Endodermal cell (in vitro differentiated cells): ENCODE results near the gene FBXL3. TPM values are rescaled to one million over a fixed set of nuclear protein-coding genes. Genes with fewer than 3 reads are reported as not detected.

Experiments used
- DNase-seq: peaks from one replicate; pipeline ENCODE4 v3.0.0-alpha.2; 2017
- H3K27ac ChIP-seq: 2 replicates; pipeline ENCODE4 v1.5.1; 2013; ENCODE audit warnings: mild to moderate bottlenecking, low read depth, low read length, moderate library complexity
- H3K27me3 ChIP-seq: 2 replicates; pipeline ENCODE4 v1.6.1; 2013; ENCODE audit warnings: mild to moderate bottlenecking, low read length, moderate library complexity; ENCODE audit not compliant: insufficient read depth, control insufficient read depth, poor library complexity, severe bottlenecking
- H3K36me3 ChIP-seq: 2 replicates; pipeline ENCODE4 v1.7.0; 2013; ENCODE audit warnings: mild to moderate bottlenecking, low read length, moderate library complexity; ENCODE audit not compliant: control insufficient read depth, insufficient read depth
- H3K4me1 ChIP-seq: one replicate; pipeline ENCODE4 v1.7.0; 2013; ENCODE audit warnings: low read length; ENCODE audit not compliant: control insufficient read depth, insufficient read depth
- H3K4me3 ChIP-seq: 2 replicates; pipeline ENCODE4 v1.5.1; 2013; ENCODE audit warnings: mild to moderate bottlenecking, low read length, moderate library complexity
- H3K9ac ChIP-seq: 2 replicates; pipeline ENCODE4 v1.6.1; 2013; ENCODE audit warnings: mild to moderate bottlenecking, low read length, moderate library complexity; ENCODE audit not compliant: poor library complexity, severe bottlenecking; ENCODE audit errors: extremely low read depth
- H3K9me3 ChIP-seq: 2 replicates; pipeline ENCODE4 v1.6.1; 2013; ENCODE audit warnings: mild to moderate bottlenecking, low read length, moderate library complexity; ENCODE audit not compliant: control insufficient read depth
- H3K27ac Mint-ChIP-seq: 2 replicates; pipeline ENCODE4 v1.8.0; 2020; ENCODE audit warnings: mixed read lengths
- H3K27me3 Mint-ChIP-seq: 2 replicates; pipeline ENCODE4 v1.8.0; 2021; ENCODE audit warnings: mild to moderate bottlenecking, mixed read lengths; ENCODE audit not compliant: insufficient read depth
- H3K36me3 Mint-ChIP-seq: 2 replicates; pipeline ENCODE4 v1.8.0; 2020; ENCODE audit warnings: low read depth, mixed read lengths
- H3K4me1 Mint-ChIP-seq: 2 replicates; pipeline ENCODE4 v1.8.0; 2020; ENCODE audit warnings: mixed read lengths
- H3K4me3 Mint-ChIP-seq: 2 replicates; pipeline ENCODE4 v1.8.0; 2020; ENCODE audit warnings: mild to moderate bottlenecking, moderate library complexity, mixed read lengths
- H3K9me3 Mint-ChIP-seq: 2 replicates; pipeline ENCODE4 v1.8.0; 2020; ENCODE audit warnings: mild to moderate bottlenecking, mixed read lengths
- WGBS, 2 experiments: methylation state at CpG; one replicate each; pipeline versions ENCODE4 v1.1.5 to v1.1.7; 2013; ENCODE audit warnings: missing lambda C conversion rate in 2 of 2, mixed read lengths in 1 of 2; ENCODE audit not compliant: insufficient coverage in 1 of 2, insufficient read length in 1 of 2; 5-methylcytosine and 5-hydroxymethylcytosine counted together
- total RNA-seq, 2 donors: library from RNA; stranded (reverse); fragmentation: NEBNext Ultra II Directional in 1 of 2; extraction: Animal tissue kit (Norgen Biotek cat#: 25700) in 1 of 2; gene quantifications; 2 replicates in 1 of 2; 3 replicates in 1 of 2; pipeline ENCODE4 v1.2.1, GENCODE V29; 2021
- TF ChIP-seq, protein P1 (sequence below): fragments of 200-600 bp; sonication (generic); conservative IDR thresholded peaks from 2 replicates; pipeline ENCODE4 v1.5.0; 2021; ENCODE audit warnings: antibody characterized with exemption, mild to moderate bottlenecking

FBXL3 gene
- total RNA-seq, 2 donors from 2014 or later, result 12.7 to 14.3 TPM

DNA sequence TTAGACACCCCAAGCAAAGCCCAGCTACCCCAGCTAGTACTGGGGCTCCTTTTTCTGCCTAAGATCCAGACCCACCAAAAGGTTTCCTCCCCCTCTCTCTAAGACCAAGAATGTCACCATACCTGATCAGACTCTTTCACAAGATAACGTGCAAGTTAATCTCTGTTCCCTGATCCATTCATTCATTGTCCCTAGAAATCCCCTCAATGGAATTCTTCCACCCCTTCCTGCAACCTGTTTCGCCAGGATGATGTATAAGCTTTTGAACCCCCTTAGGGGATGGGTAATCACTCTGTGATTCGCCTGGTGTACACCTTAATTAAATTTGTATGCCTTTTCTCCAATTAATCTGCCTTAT lies 52.4 kb downstream of the FBXL3 start:
- Histone ChIP-seq H3K9me3 (no peaks in the 10 kb centered on the region), H3K27me3 (peaks cover 6% of the 10 kb centered on the region), H3K4me1 (peaks cover 10% of the 10 kb centered on the region), H3K9ac (no peak overlapping the region), H3K4me3 (no peak overlapping the region), H3K27ac (no peak overlapping the region), H3K36me3 (no peaks in the 10 kb centered on the region)
- Mint-ChIP-seq H3K36me3 (no peaks in the 10 kb centered on the region), H3K4me1 (peaks cover 22% of the 10 kb centered on the region), H3K27me3 (peaks cover 11% of the 10 kb centered on the region), H3K9me3 (no peaks in the 10 kb centered on the region), H3K27ac (no peak overlapping the region), H3K4me3 (no peak overlapping the region)
- no peak for DNase-seq
- WGBS, 2 experiments, result 84 to 89% methylated on average over 2 to 3 of the region's 3 CpGs
- TF ChIP-seq, protein P1, sequence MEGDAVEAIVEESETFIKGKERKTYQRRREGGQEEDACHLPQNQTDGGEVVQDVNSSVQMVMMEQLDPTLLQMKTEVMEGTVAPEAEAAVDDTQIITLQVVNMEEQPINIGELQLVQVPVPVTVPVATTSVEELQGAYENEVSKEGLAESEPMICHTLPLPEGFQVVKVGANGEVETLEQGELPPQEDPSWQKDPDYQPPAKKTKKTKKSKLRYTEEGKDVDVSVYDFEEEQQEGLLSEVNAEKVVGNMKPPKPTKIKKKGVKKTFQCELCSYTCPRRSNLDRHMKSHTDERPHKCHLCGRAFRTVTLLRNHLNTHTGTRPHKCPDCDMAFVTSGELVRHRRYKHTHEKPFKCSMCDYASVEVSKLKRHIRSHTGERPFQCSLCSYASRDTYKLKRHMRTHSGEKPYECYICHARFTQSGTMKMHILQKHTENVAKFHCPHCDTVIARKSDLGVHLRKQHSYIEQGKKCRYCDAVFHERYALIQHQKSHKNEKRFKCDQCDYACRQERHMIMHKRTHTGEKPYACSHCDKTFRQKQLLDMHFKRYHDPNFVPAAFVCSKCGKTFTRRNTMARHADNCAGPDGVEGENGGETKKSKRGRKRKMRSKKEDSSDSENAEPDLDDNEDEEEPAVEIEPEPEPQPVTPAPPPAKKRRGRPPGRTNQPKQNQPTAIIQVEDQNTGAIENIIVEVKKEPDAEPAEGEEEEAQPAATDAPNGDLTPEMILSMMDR, result no peak

DNA sequence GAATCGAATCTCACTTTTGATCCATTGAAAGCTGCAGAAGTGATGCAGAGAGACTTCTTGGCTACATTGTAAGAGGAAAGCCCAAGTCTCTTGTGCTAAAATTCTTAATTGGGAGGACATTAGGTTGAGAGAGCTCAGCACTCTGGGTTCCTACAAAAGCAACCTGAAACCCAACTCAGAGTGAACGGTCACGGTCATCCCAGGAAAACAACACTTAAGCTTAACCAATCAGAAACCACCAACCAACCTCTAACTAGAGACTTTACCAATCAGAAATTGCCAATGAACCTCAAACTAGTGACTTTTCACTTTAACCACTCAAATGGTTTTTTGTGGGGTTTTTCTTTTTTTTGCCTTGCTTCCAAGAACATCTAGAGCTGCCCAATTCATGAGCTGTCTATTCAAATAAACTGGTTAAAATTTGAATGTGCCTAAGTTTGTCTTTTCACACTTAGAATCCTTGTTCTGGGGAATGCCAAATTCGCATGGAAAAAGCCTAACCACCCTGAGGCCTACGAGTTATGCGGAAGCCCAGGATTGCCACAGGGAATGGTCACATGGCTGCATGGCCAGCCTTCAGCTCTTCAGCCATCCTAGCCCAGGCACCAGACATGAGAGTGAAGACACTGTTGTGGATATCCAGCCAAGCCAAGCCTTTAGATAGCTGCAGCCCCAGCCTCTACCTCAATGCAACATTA lies 52.9 kb downstream of the FBXL3 start:
- Mint-ChIP-seq H3K27me3 (peaks cover 6% of the 10 kb centered on the region), H3K9me3 (no peaks in the 10 kb centered on the region), H3K4me3 (no peak overlapping the region), H3K4me1 (peaks cover 25% of the 10 kb centered on the region), H3K36me3 (no peaks in the 10 kb centered on the region), H3K27ac (no peak overlapping the region)
- TF ChIP-seq, protein P1, result no peak
- 91% methylated on average over 4 to 6 of the region's 6 CpGs for WGBS, 2 experiments
- Histone ChIP-seq H3K27ac (no peak overlapping the region), H3K9ac (no peak overlapping the region), H3K4me3 (no peak overlapping the region), H3K4me1 (peaks cover 10% of the 10 kb centered on the region), H3K9me3 (no peaks in the 10 kb centered on the region), H3K36me3 (no peaks in the 10 kb centered on the region), H3K27me3 (peaks cover 4% of the 10 kb centered on the region)
- DNase-seq, result no peak

DNA sequence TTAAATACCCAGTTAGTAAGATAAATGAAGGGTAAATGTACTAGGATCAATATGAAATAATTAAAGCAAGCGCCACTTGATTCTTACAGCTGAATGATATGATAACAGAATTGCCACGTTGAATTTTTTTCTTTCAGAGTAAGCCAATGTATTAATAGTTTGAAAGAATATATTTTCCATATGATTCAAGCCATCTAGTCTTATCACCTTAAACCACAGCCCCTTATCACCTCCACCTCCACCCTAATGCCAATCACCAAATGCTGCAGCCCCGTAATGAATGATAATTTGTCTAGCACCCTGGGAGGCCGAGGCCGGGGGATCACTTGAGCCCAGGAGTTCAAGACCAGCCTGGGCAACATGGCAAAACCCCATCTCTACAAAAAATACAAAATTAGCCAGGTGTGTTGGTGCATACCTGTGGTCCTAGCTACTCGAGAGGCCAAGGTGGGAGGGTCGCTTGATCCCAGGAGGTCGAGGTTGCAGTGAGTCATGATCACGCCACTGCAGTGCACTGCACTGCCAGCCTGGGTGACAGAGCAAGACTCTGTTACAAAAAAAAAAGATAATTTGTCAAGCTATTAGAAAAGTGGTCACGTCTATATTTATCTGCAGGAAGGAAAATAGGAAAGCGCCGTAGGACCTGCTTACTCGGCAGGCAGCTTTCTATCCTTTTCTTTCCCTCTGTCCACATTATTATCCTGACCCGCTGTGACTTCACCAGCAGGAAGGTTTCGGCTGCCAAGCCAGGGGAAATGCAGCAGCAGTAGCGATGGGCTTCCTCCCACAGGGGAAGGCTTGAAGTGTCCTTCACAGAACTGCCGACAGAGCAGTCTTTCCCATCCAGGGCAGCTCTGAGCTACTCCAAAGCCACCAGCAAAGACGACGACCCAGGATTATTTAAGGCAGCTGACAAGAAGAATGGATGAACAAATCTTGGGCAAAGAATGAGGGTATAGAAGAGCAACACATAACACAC lies 54.8 kb downstream of the FBXL3 start:
- H3K9me3 Mint-ChIP-seq, result no peaks in the 10 kb centered on the region
- H3K27ac Mint-ChIP-seq, result no peak overlapping the region

More for the DNA sequence above, 54.8 kb downstream of the FBXL3 start:
- Histone ChIP-seq H3K27ac (no peak overlapping the region), H3K9ac (no peak overlapping the region), H3K27me3 (no peaks in the 10 kb centered on the region), H3K4me3 (no peak overlapping the region), H3K36me3 (no peaks in the 10 kb centered on the region), H3K9me3 (no peaks in the 10 kb centered on the region), H3K4me1 (peaks cover 17% of the 10 kb centered on the region)
- peaks cover 25% of the 10 kb centered on the region for H3K4me1 Mint-ChIP-seq
- whole genome bisulfite sequencing, 2 experiments, result 84 to 86% methylated on average over 8 to 18 of the region's 19 CpGs
- peak; percentile 51 for DNase-seq
- TF ChIP-seq, protein P1, result no peak
- H3K36me3 Mint-ChIP-seq, result no peaks in the 10 kb centered on the region
- H3K4me3 Mint-ChIP-seq, result no peak overlapping the region
- H3K27me3 Mint-ChIP-seq, result peaks cover 2% of the 10 kb centered on the region
